Liver (tissue), 9 donors: Measurements from ENCODE around the gene CHPT1. TPM values are rescaled to one million over a fixed set of nuclear protein-coding genes. Genes with fewer than 3 reads are reported as not detected.

Source experiments
- DNase-seq: peaks from one replicate; pipeline ENCODE4 v3.0.0-alpha.2; 2017; ENCODE audit warnings: low spot score
- H3K27ac ChIP-seq, 2 donors: one replicate each; pipeline ENCODE4 v1.7.0; 2013; ENCODE audit warnings: inconsistent platforms in 2 of 2, low read length in 2 of 2, control low read depth in 1 of 2, low read depth in 1 of 2, mild to moderate bottlenecking in 1 of 2
- H3K27me3 ChIP-seq, 4 donors: one replicate each; pipeline versions ENCODE4 v1.6.1 to v1.7.0; 2013; ENCODE audit warnings: low read length in 3 of 4, inconsistent platforms in 1 of 4, mild to moderate bottlenecking in 1 of 4, moderate library complexity in 1 of 4; ENCODE audit not compliant: control insufficient read depth in 4 of 4, insufficient read depth in 4 of 4
- H3K36me3 ChIP-seq, 4 donors: one replicate each; pipeline versions ENCODE4 v1.6.1 to v1.7.0; 2013; ENCODE audit warnings: low read length in 3 of 4, mild to moderate bottlenecking in 3 of 4, low read depth in 1 of 4, moderate library complexity in 1 of 4; ENCODE audit not compliant: control insufficient read depth in 4 of 4, insufficient read depth in 3 of 4
- H3K4me1 ChIP-seq, 4 donors: one replicate each; pipeline versions ENCODE4 v1.6.1 to v1.7.0; 2013; ENCODE audit warnings: low read length in 3 of 4, mild to moderate bottlenecking in 3 of 4, moderate library complexity in 1 of 4; ENCODE audit not compliant: control insufficient read depth in 4 of 4, insufficient read depth in 4 of 4
- H3K4me3 ChIP-seq, 3 donors: one replicate each; pipeline versions ENCODE4 v1.6.1 to v1.7.0; 2013; ENCODE audit warnings: low read length in 3 of 3, control low read depth in 1 of 3, low read depth in 1 of 3, mild to moderate bottlenecking in 1 of 3
- H3K9ac ChIP-seq, 2 donors: one replicate each; pipeline ENCODE4 v1.7.0; 2013; ENCODE audit warnings: low read length in 2 of 2, mild to moderate bottlenecking in 2 of 2, moderate library complexity in 2 of 2, control low read depth in 1 of 2, low read depth in 1 of 2
- H3K9me3 ChIP-seq, 4 donors: one replicate each; pipeline versions ENCODE4 v1.6.1 to v1.7.0; 2013; ENCODE audit warnings: low read length in 3 of 4; ENCODE audit not compliant: control insufficient read depth in 4 of 4
- ATF3 ChIP-seq: IDR thresholded peaks from 2 replicates; pipeline ENCODE4 v1.6.1; 2016; ENCODE audit warnings: antibody characterized with exemption
- CTCF ChIP-seq: fragments of 150-350 bp; IDR thresholded peaks from 2 replicates; pipeline ENCODE4 v1.5.1; 2017; ENCODE audit warnings: improper control_type of control experiment, low read depth, low read length; ENCODE audit not compliant: missing input control
- EGR1 ChIP-seq, 2 donors: IDR thresholded peaks; 2 replicates each; pipeline ENCODE4 v1.6.1; 2016 to 2018; ENCODE audit warnings: antibody characterized with exemption in 2 of 2, low read depth in 2 of 2
- FOXA2 ChIP-seq: IDR thresholded peaks from 2 replicates; pipeline ENCODE4 v1.6.1; 2016; ENCODE audit warnings: antibody characterized with exemption
- JUND ChIP-seq, 2 donors: IDR thresholded peaks; 2 replicates each; pipeline ENCODE4 v1.6.1; 2016; ENCODE audit warnings: antibody characterized with exemption in 2 of 2
- MAX ChIP-seq: IDR thresholded peaks from 2 replicates; pipeline ENCODE4 v1.6.1; 2016; ENCODE audit warnings: antibody characterized with exemption
- NR2F2 ChIP-seq: IDR thresholded peaks from 2 replicates; pipeline ENCODE4 v1.6.1; 2016; ENCODE audit warnings: antibody characterized with exemption
- RAD21 ChIP-seq, 2 donors: IDR thresholded peaks; 2 replicates each; pipeline ENCODE4 v1.6.1; 2016; ENCODE audit warnings: antibody characterized with exemption in 2 of 2, mild to moderate bottlenecking in 2 of 2
- REST ChIP-seq: IDR thresholded peaks from 2 replicates; pipeline ENCODE4 v1.6.1; 2016; ENCODE audit warnings: antibody characterized with exemption, mild to moderate bottlenecking
- RXRA ChIP-seq, 2 donors: IDR thresholded peaks; 2 replicates each; pipeline ENCODE4 v1.6.1; 2017 to 2018; ENCODE audit warnings: antibody characterized with exemption in 2 of 2, mild to moderate bottlenecking in 1 of 2
- SP1 ChIP-seq: IDR thresholded peaks from 2 replicates; pipeline ENCODE4 v1.6.1; 2018; ENCODE audit warnings: antibody characterized with exemption, mild to moderate bottlenecking
- TAF1 ChIP-seq: conservative IDR thresholded peaks from 2 replicates; pipeline ENCODE4 v1.6.1; 2016; ENCODE audit warnings: antibody characterized with exemption, mild to moderate bottlenecking
- YY1 ChIP-seq: IDR thresholded peaks from 2 replicates; pipeline ENCODE4 v1.6.1; 2016; ENCODE audit warnings: antibody characterized with exemption, mild to moderate bottlenecking
- ZBTB33 ChIP-seq: IDR thresholded peaks from 2 replicates; pipeline ENCODE4 v1.6.1; 2016; ENCODE audit warnings: antibody characterized with exemption
- WGBS: extraction: QIAGEN DNeasy Blood & Tissue Kit; methylation state at CpG from one replicate; pipeline ENCODE4 v1.1.7; 2013; 5-methylcytosine and 5-hydroxymethylcytosine counted together
- polyA plus RNA-seq, 2 donors: library from polyadenylated mRNA; stranded (reverse) in 1 of 2; unstranded in 1 of 2; fragments of 200-250 nt in 1 of 2; fragments of >200 nt in 1 of 2; fragmentation: Nextera tagmentation in 1 of 2; extraction: Ambion mirVana in 1 of 2; gene quantifications; one replicate each; pipeline versions ENCODE4 v1.2.1 to v1.2.3, GENCODE V29; 2013 to 2015
- total RNA-seq, 2 donors: library from RNA; depleted of rRNA; stranded (reverse); fragments of >200 nt; gene quantifications; one replicate each; pipeline ENCODE4 v1.2.3, GENCODE V29; 2014
- donor health status: healthy.
- donor health status: healthy.
- donor health status: healthy.
- donor health status: healthy.
- donor health status: healthy.

CHPT1 gene
- total and polyA plus RNA-seq, 4 donors, result 51.5 to 96.6 (median 61.7) TPM

GRCh38 chr12:101663298-101663697 is 34.1 kb upstream of the CHPT1 start:
- Histone ChIP-seq H3K36me3 (no peaks in the 10 kb centered on the region), H3K4me3 (no peak overlapping the region), H3K27ac (no peak overlapping the region), H3K27me3 (no peaks in the 10 kb centered on the region), H3K4me1 (no peaks in the 10 kb centered on the region), H3K9me3 (no peaks in the 10 kb centered on the region), H3K9ac (no peak overlapping the region)
- WGBS, result 90% methylated on average over 6 of the region's 6 CpGs
- TF ChIP-seq YY1 (no peak), CTCF (no peak), ATF3 (no peak)
- DNase-seq, result no peak

- Histone ChIP-seq H3K4me1 (peaks cover 0 to under 1% (median 0%) of the 10 kb centered on the region in 4 donors), H3K4me3 (no peak overlapping the region), H3K27me3 (no peaks in the 10 kb centered on the region), H3K36me3 (no peaks in the 10 kb centered on the region), H3K27ac (no peak overlapping the region), H3K9me3 (no peaks in the 10 kb centered on the region), H3K9ac (no peak overlapping the region)
- DNase-seq, result no peak
- WGBS, result 83% methylated on average over 7 of the region's 7 CpGs
- TF ChIP-seq TAF1 (no peak), REST (no peak), RAD21 (IDR thresholded peaks at IDR 0.05) (no peak), FOXA2 (no peak), JUND (IDR thresholded peaks at IDR 0.05) (no peak), SP1 (no peak), ZBTB33 (no peak), NR2F2 (no peak), YY1 (no peak), RXRA (IDR thresholded peaks at IDR 0.05) (no peak), MAX (no peak), EGR1 (IDR thresholded peaks at IDR 0.05; ENCODE audit: low read depth in 2 of 2) (no peak)
Observed at GRCh38 chr12:101664992-101665391, 32.4 kb upstream of the CHPT1 start.
